HepG2 (cell line): ENCODE data around the gene SLC25A47. TPM values are rescaled to one million over a fixed set of nuclear protein-coding genes. Genes with fewer than 3 reads are reported as not detected.

Source experiments
- ARID2 ChIP-seq: sonication (generic); formaldehyde crosslinking; IDR thresholded peaks from 2 replicates; pipeline ENCODE4 v1.8.1; 2022; ENCODE audit warnings: mild to moderate bottlenecking, missing genetic modification reagents, borderline replicate concordance
- BRCA1 ChIP-seq: sonication (generic); formaldehyde crosslinking; IDR thresholded peaks from 2 replicates; pipeline ENCODE4 v1.4.0; 2020; ENCODE audit warnings: missing genetic modification reagents
- CREBL2 ChIP-seq: sonication (generic); formaldehyde crosslinking; IDR thresholded peaks from 2 replicates; pipeline ENCODE4 v1.8.1; 2023; ENCODE audit warnings: missing genetic modification reagents, mild to moderate bottlenecking, borderline replicate concordance
- DDIT3 ChIP-seq: sonication (generic); formaldehyde crosslinking; IDR thresholded peaks from 2 replicates; pipeline ENCODE4 v1.4.0; 2020; ENCODE audit warnings: mild to moderate bottlenecking, missing genetic modification reagents
- FOXA1 ChIP-seq, 2 experiments: fragments of 450-650 bp in 1 of 2; sonication (generic) in 1 of 2; formaldehyde crosslinking in 1 of 2; IDR thresholded peaks; 2 replicates each; pipeline versions ENCODE4 v1.4.0 to v1.6.1; 2016 to 2020; ENCODE audit warnings: missing genetic modification reagents in 1 of 2
- GABPA ChIP-seq, 2 experiments: IDR thresholded peaks; 2 replicates each; pipeline ENCODE4 v1.6.1; 2011 to 2016; ENCODE audit warnings: low read depth in 2 of 2, low read length in 1 of 2, missing biosample characterization in 1 of 2, missing genetic modification characterization in 1 of 2
- GTF3A ChIP-seq: sonication (generic); formaldehyde crosslinking; conservative IDR thresholded peaks from 2 replicates; pipeline ENCODE4 v1.4.0; 2020; ENCODE audit warnings: mild to moderate bottlenecking, missing genetic modification reagents
- HDAC2 ChIP-seq: sonication (generic); formaldehyde crosslinking; IDR thresholded peaks from 2 replicates; pipeline ENCODE4 v1.4.0; 2020; ENCODE audit warnings: missing genetic modification reagents
- IRF1 ChIP-seq: sonication (generic); formaldehyde crosslinking; IDR thresholded peaks from 2 replicates; pipeline ENCODE4 v1.4.0; 2020; ENCODE audit warnings: low read depth, mild to moderate bottlenecking, missing genetic modification reagents
- KLF12 ChIP-seq: sonication (generic); formaldehyde crosslinking; IDR thresholded peaks from 2 replicates; pipeline ENCODE4 v1.4.0; 2020; ENCODE audit warnings: missing genetic modification reagents, borderline replicate concordance
- NFATC3 ChIP-seq: sonication (generic); formaldehyde crosslinking; IDR thresholded peaks from 2 replicates; pipeline ENCODE4 v1.5.1; 2020; ENCODE audit warnings: mild to moderate bottlenecking, missing genetic modification reagents
- NFRKB ChIP-seq: fragments of 450-650 bp; IDR thresholded peaks from 2 replicates; pipeline ENCODE4 v1.6.1; 2017
- RARG ChIP-seq: sonication (generic); formaldehyde crosslinking; IDR thresholded peaks from 2 replicates; pipeline ENCODE4 v1.4.0; 2020; ENCODE audit warnings: low read depth, mild to moderate bottlenecking, missing genetic modification reagents
- SETDB1 ChIP-seq: sonication (generic); formaldehyde crosslinking; IDR thresholded peaks from 2 replicates; pipeline ENCODE4 v1.5.1; 2020; ENCODE audit warnings: missing genetic modification reagents, mild to moderate bottlenecking, borderline replicate concordance
- TAF15 ChIP-seq: fragments of 200-400 bp; formaldehyde crosslinking; IDR thresholded peaks from one replicate; pipeline ENCODE4 v1.6.1; 2018; ENCODE audit warnings: mild to moderate bottlenecking, low read depth, low read length; ENCODE audit not compliant: poor library complexity, severe bottlenecking
- TOE1 ChIP-seq: sonication (generic); formaldehyde crosslinking; IDR thresholded peaks from 2 replicates; pipeline ENCODE4 v1.4.0; 2020; ENCODE audit warnings: mild to moderate bottlenecking, missing genetic modification reagents
- ZNF12 ChIP-seq: sonication (generic); formaldehyde crosslinking; IDR thresholded peaks from 2 replicates; pipeline ENCODE4 v1.5.0; 2020; ENCODE audit warnings: missing genetic modification reagents
- ZNF142 ChIP-seq: sonication (generic); formaldehyde crosslinking; IDR thresholded peaks from 2 replicates; pipeline ENCODE4 v1.4.0; 2020; ENCODE audit warnings: missing genetic modification reagents
- ZNF460 ChIP-seq: sonication (generic); formaldehyde crosslinking; IDR thresholded peaks from 2 replicates; pipeline ENCODE4 v1.5.1; 2020; ENCODE audit warnings: missing genetic modification reagents, mild to moderate bottlenecking, borderline replicate concordance
- ZNF616 ChIP-seq: sonication (generic); formaldehyde crosslinking; IDR thresholded peaks from 2 replicates; pipeline ENCODE4 v1.5.0; 2020; ENCODE audit warnings: low read depth, mild to moderate bottlenecking, missing genetic modification reagents
- ZNF724P ChIP-seq: sonication (generic); formaldehyde crosslinking; IDR thresholded peaks from 2 replicates; pipeline ENCODE4 v1.8.0; 2022; ENCODE audit warnings: missing genetic modification reagents, borderline replicate concordance
- ZNF776 ChIP-seq: sonication (generic); formaldehyde crosslinking; IDR thresholded peaks from 2 replicates; pipeline ENCODE4 v1.4.0; 2020; ENCODE audit warnings: mild to moderate bottlenecking, missing genetic modification reagents
- ZNF850 ChIP-seq: sonication (generic); formaldehyde crosslinking; conservative IDR thresholded peaks from 2 replicates; pipeline ENCODE4 v1.9.0; 2021; ENCODE audit warnings: mild to moderate bottlenecking, missing genetic modification reagents
- ZSCAN12 ChIP-seq: sonication (generic); formaldehyde crosslinking; IDR thresholded peaks from 2 replicates; pipeline ENCODE4 v1.9.0; 2021; ENCODE audit warnings: mild to moderate bottlenecking, missing genetic modification reagents
- polyA plus RNA-seq, 8 experiments: library from polyadenylated mRNA; depleted of rRNA in 3 of 8; stranded (reverse) in 7 of 8; unstranded in 1 of 8; fragments of >200 nt; fragmentation: Illumina TruSeq in 4 of 8; extraction: Trizol in 4 of 8; gene quantifications; 2 replicates each; pipeline versions ENCODE4 v1.2.1 to v1.2.3, GENCODE V29; 2011 to 2016; ENCODE audit warnings: low read depth in 4 of 8, missing spikeins in 1 of 8, mixed read lengths in 1 of 8; ENCODE audit not compliant: insufficient read depth in 1 of 8
- total RNA-seq, 5 experiments: library from RNA; depleted of rRNA; stranded (reverse); fragments of >200 nt; fragmentation: Illumina TruSeq; extraction: Trizol; gene quantifications; 2 replicates each; pipeline ENCODE4 v1.2.3, GENCODE V29; 2016; ENCODE audit warnings: low read depth in 1 of 5

The SLC25A47 gene
- total and polyA plus RNA-seq, 2 of the 13 experiments (the other 11 are each of a cell fraction or from before 2014, with no cell fraction given) = 1.0 to 1.7 TPM

GRCh38 chr14:100290607-100291304 lies 32.4 kb upstream of the SLC25A47 start (continued):
- TF ChIP-seq NFRKB (no peak), IRF1 (CRISPR knock-in tag) (no peak), ARID2 (no peak), TOE1 (CRISPR knock-in tag) (no peak), SETDB1 (CRISPR knock-in tag) (no peak), ZNF616 (CRISPR knock-in tag) (no peak), GTF3A (CRISPR knock-in tag) (0 out of 2 replicates have a peak, but pooled peaks have one; percentile 71), CREBL2 (CRISPR knock-in tag) (no peak), ZNF850 (no peak), RARG (CRISPR knock-in tag) (0 out of 2 replicates have a peak, but pooled peaks have one; percentile 39), ZSCAN12 (CRISPR knock-in tag) (no peak), NFATC3 (no peak), ZNF12 (no peak), ZNF776 (no peak), GABPA (IDR thresholded peaks at IDR 0.05; ENCODE audit: low read depth, low read length) (no peak), GABPA (CRISPR knock-in tag; IDR thresholded peaks at IDR 0.05; ENCODE audit: low read depth) (no peak), TAF15 (no peak), DDIT3 (CRISPR knock-in tag) (no peak), BRCA1 (no peak), FOXA1 (IDR thresholded peaks at IDR 0.05) (no peak), FOXA1 (CRISPR knock-in tag; IDR thresholded peaks at IDR 0.05) (no peak), HDAC2 (peak; percentile 84; the same call in 1 of the 2 replicates), KLF12 (no peak), ZNF724P (CRISPR knock-in tag) (no peak; the same call in 1 of the 2 replicates), ZNF142 (CRISPR knock-in tag) (no peak), ZNF460 (CRISPR knock-in tag) (no peak; the same call in 1 of the 2 replicates)
